ENCODE measurements around the gene AMY1B. TPM values are rescaled to one million over a fixed set of nuclear protein-coding genes. Genes with fewer than 3 reads are reported as not detected.
"Not testable (repeated sequence)": the region's sequence is repeated elsewhere in the genome, so short reads cannot be mapped to it uniquely, and the experiment has no call there.

AMY1B gene
- total RNA-seq = not detected
- polyA plus RNA-seq (ENCODE audit: insufficient read length in 2 of 2) = under 1 TPM in 1 of 2 donors, not detected in 1; 0.18 TPM
- long read RNA-seq, donor 1 = 0 reads
- long read RNA-seq, donor 2 = 0 reads
- long read RNA-seq, donor 3 = 0 reads
- long read RNA-seq, donor 4 = 0 reads

- not testable (repeated sequence) for H3K36me3 ChIP-seq (ENCODE audit: control insufficient read depth, insufficient read depth, low read length); DNase-seq (ENCODE audit: low read depth in 4 of 6, low spot score in 6 of 6); H3K27me3 ChIP-seq (ENCODE audit: control insufficient read depth, insufficient read depth, low read length); H3K4me1 ChIP-seq (ENCODE audit: control insufficient read depth, insufficient read depth, low read length); H3K27ac ChIP-seq (ENCODE audit: low read depth, low read length); H3K9me3 ChIP-seq (ENCODE audit: control insufficient read depth, insufficient read depth, low read length); H3K4me3 ChIP-seq (ENCODE audit: low read depth, low read length)
- no CpG with 5 or more reads among the region's 5 CpGs for WGBS (ENCODE audit: insufficient coverage)
These were observed at the start of gene AMY1B for GRCh38 chr1:103696110-103696509. Gene AMY1B (minus strand): TSS chr1:103696210. CDS start chr1:103695639, 571 bp downstream.

GRCh38 chr1:103745040-103745439, 49.0 kb upstream of the AMY1B start:
- not testable (repeated sequence) for H3K27me3 ChIP-seq (ENCODE audit: control insufficient read depth, insufficient read depth, low read length); H3K9me3 ChIP-seq (ENCODE audit: control insufficient read depth, insufficient read depth, low read length); H3K4me3 ChIP-seq (ENCODE audit: low read depth, low read length); H3K27ac ChIP-seq (ENCODE audit: low read depth, low read length); H3K36me3 ChIP-seq (ENCODE audit: control insufficient read depth, insufficient read depth, low read length); H3K4me1 ChIP-seq (ENCODE audit: control insufficient read depth, insufficient read depth, low read length); DNase-seq (ENCODE audit: low read depth in 4 of 6, low spot score in 6 of 6)
- no CpG with 5 or more reads among the region's 4 CpGs for WGBS (ENCODE audit: insufficient coverage)

GRCh38 chr1:103744449-103744848, 48.4 kb upstream of the AMY1B start:
- H3K9me3 ChIP-seq (ENCODE audit: control insufficient read depth, insufficient read depth, low read length); H3K4me1 ChIP-seq (ENCODE audit: control insufficient read depth, insufficient read depth, low read length); H3K27ac ChIP-seq (ENCODE audit: low read depth, low read length); H3K4me3 ChIP-seq (ENCODE audit: low read depth, low read length); DNase-seq (ENCODE audit: low read depth in 4 of 6, low spot score in 6 of 6); H3K27me3 ChIP-seq (ENCODE audit: control insufficient read depth, insufficient read depth, low read length); H3K36me3 ChIP-seq (ENCODE audit: control insufficient read depth, insufficient read depth, low read length): not testable (repeated sequence)
- no CpG with 5 or more reads among the region's 4 CpGs for WGBS (ENCODE audit: insufficient coverage)

DNA sequence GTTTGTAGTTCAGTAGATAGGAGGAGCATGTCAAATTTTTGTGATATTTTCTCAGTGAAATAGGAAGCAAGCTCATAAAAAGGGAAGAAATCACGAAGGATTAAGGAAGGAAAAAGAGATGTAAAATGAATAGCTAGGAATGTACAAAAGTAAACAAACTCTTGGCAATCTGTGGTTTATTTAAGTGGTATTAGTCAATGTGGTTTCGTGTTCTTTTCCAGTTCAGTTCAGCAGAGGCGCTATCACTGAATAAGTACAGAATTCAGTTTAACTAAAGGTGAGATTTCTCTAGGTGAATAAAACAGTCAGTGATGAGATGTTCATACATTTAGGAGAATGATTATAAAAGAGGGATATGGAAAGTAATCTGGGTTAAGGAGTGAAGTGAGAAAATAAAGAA, 42.0 kb upstream of the AMY1B start:
- not testable (repeated sequence) for H3K9me3 ChIP-seq (ENCODE audit: control insufficient read depth, insufficient read depth, low read length); H3K27me3 ChIP-seq (ENCODE audit: control insufficient read depth, insufficient read depth, low read length); DNase-seq (ENCODE audit: low read depth in 4 of 6, low spot score in 6 of 6); H3K4me1 ChIP-seq (ENCODE audit: control insufficient read depth, insufficient read depth, low read length); H3K36me3 ChIP-seq (ENCODE audit: control insufficient read depth, insufficient read depth, low read length); H3K27ac ChIP-seq (ENCODE audit: low read depth, low read length); H3K4me3 ChIP-seq (ENCODE audit: low read depth, low read length)
- no CpG with 5 or more reads among the region's 3 CpGs for WGBS (ENCODE audit: insufficient coverage)

DNA sequence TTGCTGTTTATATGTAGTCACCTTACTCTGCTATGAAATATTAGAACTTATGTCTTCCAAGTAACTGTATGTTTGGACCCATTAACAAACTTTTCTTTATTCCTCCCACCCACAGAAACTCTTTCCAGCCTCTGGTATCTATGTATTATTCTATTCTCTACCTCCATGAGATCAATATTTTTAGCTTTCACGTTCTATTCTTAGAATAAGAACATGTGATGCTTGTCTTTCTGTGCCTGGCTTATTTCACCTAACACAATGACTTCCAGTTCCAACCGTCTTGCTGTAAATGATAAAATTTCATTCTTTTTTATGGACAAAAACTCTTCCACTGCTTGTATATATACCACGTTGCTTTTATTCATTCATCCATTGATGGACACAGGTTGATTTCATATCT, 39.3 kb upstream of the AMY1B start:
- not testable (repeated sequence) for H3K27me3 ChIP-seq (ENCODE audit: control insufficient read depth, insufficient read depth, low read length); H3K27ac ChIP-seq (ENCODE audit: low read depth, low read length); H3K9me3 ChIP-seq (ENCODE audit: control insufficient read depth, insufficient read depth, low read length); H3K4me3 ChIP-seq (ENCODE audit: low read depth, low read length); H3K36me3 ChIP-seq (ENCODE audit: control insufficient read depth, insufficient read depth, low read length); H3K4me1 ChIP-seq (ENCODE audit: control insufficient read depth, insufficient read depth, low read length); DNase-seq (ENCODE audit: low read depth in 4 of 6, low spot score in 6 of 6)
- no CpG with 5 or more reads among the region's 3 CpGs for WGBS (ENCODE audit: insufficient coverage)

GRCh38 chr1:103721473-103721872, 25.5 kb upstream of the AMY1B start:
- H3K4me3 ChIP-seq (ENCODE audit: low read depth, low read length); H3K27me3 ChIP-seq (ENCODE audit: control insufficient read depth, insufficient read depth, low read length); H3K9me3 ChIP-seq (ENCODE audit: control insufficient read depth, insufficient read depth, low read length); DNase-seq (ENCODE audit: low read depth in 4 of 6, low spot score in 6 of 6); H3K4me1 ChIP-seq (ENCODE audit: control insufficient read depth, insufficient read depth, low read length); H3K36me3 ChIP-seq (ENCODE audit: control insufficient read depth, insufficient read depth, low read length); H3K27ac ChIP-seq (ENCODE audit: low read depth, low read length): not testable (repeated sequence)
- no CpG with 5 or more reads among the region's 2 CpGs for WGBS (ENCODE audit: insufficient coverage)

DNA sequence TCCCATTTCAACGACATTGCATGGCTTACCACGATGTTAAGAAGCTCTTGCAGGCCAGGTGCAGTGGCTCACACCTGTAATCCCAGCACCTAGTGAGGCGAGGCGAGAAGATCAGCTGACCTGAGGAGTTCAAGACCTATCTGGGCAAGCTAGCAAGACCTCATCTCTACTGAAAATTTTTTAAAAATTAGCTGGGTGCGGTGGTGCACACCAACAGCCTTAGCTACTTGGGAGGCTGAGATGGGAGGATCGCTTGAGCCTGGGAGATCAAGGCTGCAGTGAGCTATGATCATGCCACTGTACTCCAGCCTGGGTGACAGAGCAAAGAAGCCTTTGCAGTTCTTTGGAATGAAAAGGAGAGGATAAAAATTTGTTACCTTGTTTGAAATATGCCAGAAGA, 21.4 kb upstream of the AMY1B start:
- not testable (repeated sequence) for H3K27ac ChIP-seq (ENCODE audit: low read depth, low read length); H3K9me3 ChIP-seq (ENCODE audit: control insufficient read depth, insufficient read depth, low read length); H3K4me3 ChIP-seq (ENCODE audit: low read depth, low read length); H3K27me3 ChIP-seq (ENCODE audit: control insufficient read depth, insufficient read depth, low read length); H3K4me1 ChIP-seq (ENCODE audit: control insufficient read depth, insufficient read depth, low read length); H3K36me3 ChIP-seq (ENCODE audit: control insufficient read depth, insufficient read depth, low read length); DNase-seq (ENCODE audit: low read depth in 4 of 6, low spot score in 6 of 6)
- 70% methylated on average over 2 of the region's 6 CpGs for WGBS (ENCODE audit: insufficient coverage)

DNA sequence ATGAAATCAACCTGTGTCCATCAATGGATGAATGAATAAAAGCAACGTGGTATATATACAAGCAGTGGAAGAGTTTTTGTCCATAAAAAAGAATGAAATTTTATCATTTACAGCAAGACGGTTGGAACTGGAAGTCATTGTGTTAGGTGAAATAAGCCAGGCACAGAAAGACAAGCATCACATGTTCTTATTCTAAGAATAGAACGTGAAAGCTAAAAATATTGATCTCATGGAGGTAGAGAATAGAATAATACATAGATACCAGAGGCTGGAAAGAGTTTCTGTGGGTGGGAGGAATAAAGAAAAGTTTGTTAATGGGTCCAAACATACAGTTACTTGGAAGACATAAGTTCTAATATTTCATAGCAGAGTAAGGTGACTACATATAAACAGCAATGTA, 14.4 kb upstream of the AMY1B start:
- WGBS (ENCODE audit: insufficient coverage) = no CpG with 5 or more reads among the region's 3 CpGs
- H3K9me3 ChIP-seq (ENCODE audit: control insufficient read depth, insufficient read depth, low read length); H3K4me3 ChIP-seq (ENCODE audit: low read depth, low read length); H3K36me3 ChIP-seq (ENCODE audit: control insufficient read depth, insufficient read depth, low read length); H3K27ac ChIP-seq (ENCODE audit: low read depth, low read length); H3K4me1 ChIP-seq (ENCODE audit: control insufficient read depth, insufficient read depth, low read length); H3K27me3 ChIP-seq (ENCODE audit: control insufficient read depth, insufficient read depth, low read length); DNase-seq (ENCODE audit: low read depth in 4 of 6, low spot score in 6 of 6): not testable (repeated sequence)

- not testable (repeated sequence) for H3K4me3 ChIP-seq (ENCODE audit: low read depth, low read length); H3K27me3 ChIP-seq (ENCODE audit: control insufficient read depth, insufficient read depth, low read length); H3K4me1 ChIP-seq (ENCODE audit: control insufficient read depth, insufficient read depth, low read length); H3K9me3 ChIP-seq (ENCODE audit: control insufficient read depth, insufficient read depth, low read length); H3K27ac ChIP-seq (ENCODE audit: low read depth, low read length); DNase-seq (ENCODE audit: low read depth in 4 of 6, low spot score in 6 of 6); H3K36me3 ChIP-seq (ENCODE audit: control insufficient read depth, insufficient read depth, low read length)
- no CpG with 5 or more reads among the region's 3 CpGs for WGBS (ENCODE audit: insufficient coverage)
These were observed 11.7 kb upstream of the AMY1B start for GRCh38 chr1:103707670-103708069.

DNA sequence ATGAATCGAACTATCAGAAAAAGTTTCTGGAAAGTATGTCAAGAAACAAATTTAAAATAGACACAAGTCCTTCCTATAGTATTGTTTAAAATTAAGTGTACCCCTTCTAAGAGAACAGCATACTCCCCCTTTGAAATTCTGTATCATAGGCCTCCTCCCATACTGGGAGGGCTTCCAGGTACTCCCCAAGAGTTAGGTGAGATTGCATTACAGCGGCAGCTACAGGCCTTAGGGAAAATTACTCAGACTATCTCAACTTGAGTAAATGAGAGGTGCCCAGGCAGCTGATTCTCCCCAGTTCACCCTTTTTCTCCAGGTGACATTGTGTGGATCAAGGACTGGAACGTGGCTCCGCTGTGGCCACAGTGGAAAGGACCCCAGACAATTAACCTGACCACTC, 5.2 kb upstream of the AMY1B start:
- WGBS (ENCODE audit: insufficient coverage) = no CpG with 5 or more reads among the region's 4 CpGs
- not testable (repeated sequence) for H3K9me3 ChIP-seq (ENCODE audit: control insufficient read depth, insufficient read depth, low read length); H3K27me3 ChIP-seq (ENCODE audit: control insufficient read depth, insufficient read depth, low read length); DNase-seq (ENCODE audit: low read depth in 4 of 6, low spot score in 6 of 6); H3K36me3 ChIP-seq (ENCODE audit: control insufficient read depth, insufficient read depth, low read length); H3K4me3 ChIP-seq (ENCODE audit: low read depth, low read length); H3K4me1 ChIP-seq (ENCODE audit: control insufficient read depth, insufficient read depth, low read length); H3K27ac ChIP-seq (ENCODE audit: low read depth, low read length)

Measured in spinal cord (tissue), 10 donors.